C4-2B (cell line): ENCODE data around the gene PRKCE.

Experiments used
- CTCF ChIP-seq: fragments of 450-650 bp; conservative IDR thresholded peaks from 2 replicates; pipeline ENCODE4 v1.5.1; 2017; ENCODE audit warnings: mild to moderate bottlenecking
- ZFX ChIP-seq: fragments of 450-650 bp; IDR thresholded peaks from 2 replicates; pipeline ENCODE4 v1.6.1; 2017

DNA sequence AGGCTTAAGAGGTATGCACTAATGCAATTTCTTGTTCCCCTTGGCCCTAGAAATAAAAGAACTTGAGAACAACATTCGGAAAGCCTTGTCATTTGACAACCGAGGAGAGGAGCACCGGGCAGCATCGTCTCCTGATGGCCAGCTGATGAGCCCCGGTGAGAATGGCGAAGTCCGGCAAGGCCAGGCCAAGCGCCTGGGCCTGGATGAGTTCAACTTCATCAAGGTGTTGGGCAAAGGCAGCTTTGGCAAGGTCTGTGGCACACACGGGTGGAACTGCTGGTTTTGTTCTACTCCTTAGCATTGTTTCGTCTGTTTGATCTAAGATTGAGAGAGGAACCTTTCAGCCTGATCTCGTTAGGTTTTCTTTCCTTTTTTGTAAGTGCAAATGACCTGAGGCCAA lies 355.9 kb downstream of the PRKCE start:
- TF ChIP-seq CTCF (no peak), ZFX (no peak)
